Measurements from ENCODE around the gene IGSF6. TPM values are rescaled to one million over a fixed set of nuclear protein-coding genes. Genes with fewer than 3 reads are reported as not detected.
"Not testable (repeated sequence)": the region's sequence is repeated elsewhere in the genome, so short reads cannot be mapped to it uniquely, and the experiment has no call there.

IGSF6 gene
- total and polyA plus RNA-seq, 2 experiments from 2014 or later, result 0.14 TPM; not detected in 1

DNA sequence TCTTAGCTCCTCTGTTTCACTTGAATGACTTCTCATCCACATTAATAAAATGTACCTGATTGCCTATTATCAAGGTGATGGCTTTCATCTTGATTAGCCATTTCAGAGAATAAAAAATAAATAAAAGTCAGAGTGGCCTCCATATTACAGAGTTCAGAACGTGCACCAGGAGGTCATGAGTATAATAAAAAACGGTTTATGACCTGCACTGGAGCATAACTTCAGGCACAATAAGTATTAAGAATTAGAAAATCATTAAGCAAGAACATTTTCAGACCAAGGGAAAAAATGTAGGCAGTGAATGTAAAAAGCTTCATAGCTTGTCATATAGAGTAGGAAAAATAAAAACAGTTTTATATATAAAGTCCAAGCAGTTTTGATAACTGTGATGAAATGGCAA is 41.6 kb downstream of the IGSF6 start:
- no peaks in the 10 kb centered on the region for H3K27me3 ChIP-seq (replicated peaks; ENCODE audit: insufficient read depth)
- DNase-seq, result no peak
- peaks cover 69% of the 10 kb centered on the region for H3K4me1 ChIP-seq (ENCODE audit: insufficient read depth)
- 93 to 97% methylated on average over 2 of the region's 2 CpGs for whole genome bisulfite sequencing, 2 experiments (ENCODE audit: low coverage in 1 of 2, low lambda C conversion rate in 2 of 2, missing lambda C conversion rate in 2 of 2)
- in situ Hi-C loops (cut with MboI), result no loop called here
- no peak overlapping the region for H2AFZ ChIP-seq
- H3F3A ChIP-seq (ENCODE audit: insufficient read depth), result peaks cover 45% of the 10 kb centered on the region
- peaks cover 100% of the 10 kb centered on the region for H3K79me2 ChIP-seq (ENCODE audit: insufficient read depth)
- peak overlapping the region; percentile 44 for H3K9ac ChIP-seq
- TF ChIP-seq EZH2phosphoT487 (IDR thresholded peaks at IDR 0.05; ENCODE audit: insufficient read depth, low read depth), result no peak
- TF ChIP-seq EZH2 (IDR thresholded peaks at IDR 0.05; ENCODE audit: insufficient read depth, poor library complexity, severe bottlenecking), result no peak
- H3K9me2 ChIP-seq (ENCODE audit: insufficient read depth), result no peaks in the 10 kb centered on the region
- peak overlapping the region; percentile 56 for H3K27ac ChIP-seq
- H3K4me3 ChIP-seq, result no peak overlapping the region
- no peaks in the 10 kb centered on the region for H3K9me3 ChIP-seq (ENCODE audit: low read depth)
- peaks cover 10% of the 10 kb centered on the region for H3K36me3 ChIP-seq (ENCODE audit: low read depth)
- H4K20me1 ChIP-seq (ENCODE audit: insufficient read depth), result no peaks in the 10 kb centered on the region
- peak overlapping the region; percentile 33 for H3K4me2 ChIP-seq (ENCODE audit: unreplicated experiment)

DNA sequence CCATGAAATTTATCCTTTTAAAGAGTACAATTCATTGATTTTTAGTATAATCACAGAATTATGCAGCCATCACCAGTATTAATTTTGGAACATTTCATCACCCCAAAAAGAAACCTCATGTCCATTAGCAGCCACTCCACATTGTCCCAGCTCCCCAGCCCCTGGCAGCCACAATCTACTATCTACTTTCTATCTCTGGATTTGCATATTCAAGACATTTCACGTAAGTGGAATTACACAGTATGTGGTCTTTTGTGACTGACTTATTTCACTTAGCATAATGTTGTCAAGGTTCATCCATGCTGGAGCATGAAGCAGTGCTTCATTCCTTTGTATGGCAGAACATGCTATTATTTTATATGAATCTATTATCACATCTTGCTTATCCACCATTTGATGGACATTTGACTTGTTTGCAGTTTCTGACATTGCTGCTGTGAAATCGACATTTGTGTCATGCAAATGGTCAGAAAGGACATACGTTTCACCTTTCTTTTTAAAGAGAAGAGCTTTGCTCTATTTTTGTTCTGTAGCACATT is 42.3 kb downstream of the IGSF6 start:
- H4K20me1 ChIP-seq (ENCODE audit: insufficient read depth), result no peaks in the 10 kb centered on the region; the same call in 1 of the 2 replicates
- peaks cover 50% of the 10 kb centered on the region for H3F3A ChIP-seq (ENCODE audit: insufficient read depth)
- H3K4me2 ChIP-seq (ENCODE audit: unreplicated experiment), result no peak overlapping the region
- no peaks in the 10 kb centered on the region for H3K9me2 ChIP-seq (ENCODE audit: insufficient read depth)
- no peak overlapping the region for H2AFZ ChIP-seq
- no peaks in the 10 kb centered on the region for H3K27me3 ChIP-seq (replicated peaks; ENCODE audit: insufficient read depth)
- H3K9me3 ChIP-seq (ENCODE audit: low read depth), result no peaks in the 10 kb centered on the region
- H3K79me2 ChIP-seq (ENCODE audit: insufficient read depth), result peaks cover 100% of the 10 kb centered on the region
- no peak overlapping the region for H3K9ac ChIP-seq
- H3K4me3 ChIP-seq, result no peak overlapping the region
- peaks cover 10% of the 10 kb centered on the region for H3K36me3 ChIP-seq (ENCODE audit: low read depth)
- 95 to 98% methylated on average over 3 of the region's 3 CpGs for WGBS, 2 experiments (ENCODE audit: low coverage in 1 of 2, low lambda C conversion rate in 2 of 2, missing lambda C conversion rate in 2 of 2)
- in situ Hi-C loops (cut with MboI), result no loop called here
- TF ChIP-seq EZH2 (IDR thresholded peaks at IDR 0.05; ENCODE audit: insufficient read depth, poor library complexity, severe bottlenecking) (no peak), EZH2phosphoT487 (IDR thresholded peaks at IDR 0.05; ENCODE audit: insufficient read depth, low read depth) (no peak)
- peak overlapping the region; percentile 56; the same call in 1 of the 2 replicates for H3K27ac ChIP-seq
- no peak for DNase-seq
- peaks cover 69% of the 10 kb centered on the region for H3K4me1 ChIP-seq (ENCODE audit: insufficient read depth)

DNA sequence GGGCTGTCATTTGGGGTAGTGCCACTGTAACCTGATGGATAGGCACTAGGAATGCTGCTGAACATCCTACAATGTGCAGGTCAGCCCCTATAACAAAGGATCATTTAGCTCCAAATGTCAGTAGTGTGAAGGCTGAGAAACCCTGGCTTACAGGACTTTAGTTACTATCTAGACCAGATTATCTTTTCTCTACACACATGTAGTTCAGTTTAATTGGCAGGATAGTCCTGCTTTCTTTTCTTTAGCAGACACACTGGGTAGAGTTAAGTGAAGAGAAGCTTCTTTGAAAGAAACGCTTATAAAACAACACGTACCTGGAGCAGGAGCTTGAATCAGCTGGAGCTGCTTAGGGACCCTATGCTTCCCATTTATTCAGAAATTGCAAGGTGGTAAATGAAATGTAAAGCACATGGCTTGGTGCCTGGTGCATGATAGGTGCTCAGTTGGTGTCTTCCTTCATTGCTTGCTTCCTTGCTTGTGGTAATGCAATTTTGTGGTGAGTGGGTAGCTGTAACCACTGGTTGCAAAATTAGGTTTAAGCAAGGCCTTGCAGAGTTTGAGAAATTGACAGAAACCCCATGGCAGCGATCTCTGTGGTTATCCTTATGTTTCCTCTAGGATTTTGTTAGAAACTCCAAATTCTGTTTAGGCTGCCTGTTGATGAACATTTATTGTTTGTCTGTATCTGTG is 43.6 kb downstream of the IGSF6 start:
- H3F3A ChIP-seq (ENCODE audit: insufficient read depth), result peaks cover 61% of the 10 kb centered on the region
- H3K27ac ChIP-seq, result peak overlapping the region; percentile 28; the same call in 1 of the 2 replicates
- no peak overlapping the region for H3K4me2 ChIP-seq (ENCODE audit: unreplicated experiment)
- in situ Hi-C loops (cut with MboI), result no loop called here
- 0 out of 2 replicates have a peak, but pooled peaks cover 1% of the 10 kb centered on the region for H3K36me3 ChIP-seq (ENCODE audit: low read depth)
- no peaks in the 10 kb centered on the region; the same call in 1 of the 2 replicates for H4K20me1 ChIP-seq (ENCODE audit: insufficient read depth)
- no peak overlapping the region for H3K4me3 ChIP-seq
- no peaks in the 10 kb centered on the region for H3K9me3 ChIP-seq (ENCODE audit: low read depth)
- peaks cover 100% of the 10 kb centered on the region for H3K79me2 ChIP-seq (ENCODE audit: insufficient read depth)
- peaks cover 73% of the 10 kb centered on the region for H3K4me1 ChIP-seq (ENCODE audit: insufficient read depth)
- no peak overlapping the region for H2AFZ ChIP-seq
- 73% methylated on average over 3 of the region's 3 CpGs for WGBS, 2 experiments (ENCODE audit: low coverage in 1 of 2, low lambda C conversion rate in 2 of 2, missing lambda C conversion rate in 2 of 2)
- H3K27me3 ChIP-seq (replicated peaks; ENCODE audit: insufficient read depth), result no peaks in the 10 kb centered on the region
- H3K9me2 ChIP-seq (ENCODE audit: insufficient read depth), result no peaks in the 10 kb centered on the region
- TF ChIP-seq EZH2 (IDR thresholded peaks at IDR 0.05; ENCODE audit: insufficient read depth, poor library complexity, severe bottlenecking), result no peak
- TF ChIP-seq EZH2phosphoT487 (IDR thresholded peaks at IDR 0.05; ENCODE audit: insufficient read depth, low read depth), result no peak
- H3K9ac ChIP-seq, result peak overlapping the region; percentile 9; the same call in 1 of the 2 replicates
- peak; percentile 55 for DNase-seq

DNA sequence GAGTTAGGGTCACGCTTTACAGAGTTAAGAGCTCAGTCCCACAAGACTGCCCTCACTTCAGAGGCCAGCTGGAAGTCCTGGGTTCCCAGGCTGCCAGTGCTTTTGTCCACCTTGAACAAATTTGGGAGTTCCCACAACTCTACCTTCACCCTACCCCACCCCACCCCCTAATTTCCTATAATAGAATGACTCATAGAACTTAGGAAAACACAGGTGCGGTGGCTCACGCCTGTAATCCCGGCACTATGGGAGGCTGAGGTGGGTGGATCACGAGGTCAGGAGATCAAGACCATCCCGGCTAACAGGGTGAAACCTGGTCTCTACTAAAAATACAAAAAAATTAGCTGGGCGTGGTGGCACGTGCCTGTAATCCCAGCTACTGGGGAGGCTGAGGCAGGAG is 46.6 kb downstream of the IGSF6 start:
- H3K4me3 ChIP-seq; H3K36me3 ChIP-seq (ENCODE audit: low read depth); H3K27me3 ChIP-seq (replicated peaks; ENCODE audit: insufficient read depth); H3K9me3 ChIP-seq (ENCODE audit: low read depth); H2AFZ ChIP-seq; H3K27ac ChIP-seq; H3K9ac ChIP-seq; H4K20me1 ChIP-seq (ENCODE audit: insufficient read depth); H3K9me2 ChIP-seq (ENCODE audit: insufficient read depth); in situ Hi-C loops (cut with MboI); DNase-seq; H3K4me2 ChIP-seq (ENCODE audit: unreplicated experiment): not testable (repeated sequence)
- WGBS, 2 experiments (ENCODE audit: low coverage in 1 of 2, low lambda C conversion rate in 2 of 2, missing lambda C conversion rate in 2 of 2), result 91 to 96% methylated on average over 8 of the region's 8 CpGs
- Histone ChIP-seq H3F3A (ENCODE audit: insufficient read depth) (peaks cover 50% of the 10 kb centered on the region), H3K4me1 (ENCODE audit: insufficient read depth) (peaks cover 72% of the 10 kb centered on the region), H3K79me2 (ENCODE audit: insufficient read depth) (peaks cover 100% of the 10 kb centered on the region)
